Sigmoid colon (tissue), 4 donors: ENCODE data around the gene ROS1.

ENCODE experiments used
- EP300 ChIP-seq, 4 donors: sonication (generic); formaldehyde crosslinking; IDR thresholded peaks; one replicate each; pipeline ENCODE4 v1.6.1; 2017; ENCODE audit warnings: antibody characterized with exemption in 4 of 4
- TF ChIP-seq, protein P1 (sequence below), 4 experiments: fragments of 450-650 bp in 3 of 4; fragments of 200-600 bp in 1 of 4; IDR thresholded peaks; one replicate each; pipeline ENCODE4 v1.5.1; 2016 to 2019; ENCODE audit warnings: antibody characterized with exemption in 4 of 4, mild to moderate bottlenecking in 3 of 4, moderate library complexity in 2 of 4

DNA sequence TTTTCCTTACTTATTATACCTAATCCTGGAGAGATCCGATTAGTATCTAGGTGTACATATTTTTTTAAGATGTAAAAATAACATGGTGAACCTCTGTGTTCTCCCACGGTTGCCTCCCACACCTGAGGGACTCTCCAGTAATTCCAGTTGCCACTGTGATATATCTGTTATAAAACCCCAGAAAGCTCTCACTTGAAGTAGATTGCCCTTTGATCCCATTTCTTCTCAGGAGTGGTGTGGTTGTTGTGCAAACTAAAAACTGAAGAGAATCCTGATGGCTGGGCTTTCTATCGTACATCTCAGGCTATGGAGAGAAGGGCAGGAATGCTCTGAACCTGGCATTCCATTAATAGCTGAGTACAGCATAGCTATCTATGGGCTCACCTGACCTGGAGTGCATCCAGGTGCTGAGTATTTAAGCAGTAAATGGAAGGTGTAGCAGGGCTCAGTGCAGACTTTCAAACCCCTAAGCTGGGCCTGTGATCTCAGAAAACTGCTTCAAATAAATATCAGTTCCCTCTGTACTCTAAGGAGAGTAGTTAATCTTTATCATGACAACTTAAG lies 119.4 kb downstream of the ROS1 start:
- TF ChIP-seq, protein P1, sequence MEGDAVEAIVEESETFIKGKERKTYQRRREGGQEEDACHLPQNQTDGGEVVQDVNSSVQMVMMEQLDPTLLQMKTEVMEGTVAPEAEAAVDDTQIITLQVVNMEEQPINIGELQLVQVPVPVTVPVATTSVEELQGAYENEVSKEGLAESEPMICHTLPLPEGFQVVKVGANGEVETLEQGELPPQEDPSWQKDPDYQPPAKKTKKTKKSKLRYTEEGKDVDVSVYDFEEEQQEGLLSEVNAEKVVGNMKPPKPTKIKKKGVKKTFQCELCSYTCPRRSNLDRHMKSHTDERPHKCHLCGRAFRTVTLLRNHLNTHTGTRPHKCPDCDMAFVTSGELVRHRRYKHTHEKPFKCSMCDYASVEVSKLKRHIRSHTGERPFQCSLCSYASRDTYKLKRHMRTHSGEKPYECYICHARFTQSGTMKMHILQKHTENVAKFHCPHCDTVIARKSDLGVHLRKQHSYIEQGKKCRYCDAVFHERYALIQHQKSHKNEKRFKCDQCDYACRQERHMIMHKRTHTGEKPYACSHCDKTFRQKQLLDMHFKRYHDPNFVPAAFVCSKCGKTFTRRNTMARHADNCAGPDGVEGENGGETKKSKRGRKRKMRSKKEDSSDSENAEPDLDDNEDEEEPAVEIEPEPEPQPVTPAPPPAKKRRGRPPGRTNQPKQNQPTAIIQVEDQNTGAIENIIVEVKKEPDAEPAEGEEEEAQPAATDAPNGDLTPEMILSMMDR (IDR thresholded peaks at IDR 0.05) = no peak
- no peak for TF ChIP-seq EP300 (IDR thresholded peaks at IDR 0.05)
